ENCODE measurements around the gene REPIN1.

DNA sequence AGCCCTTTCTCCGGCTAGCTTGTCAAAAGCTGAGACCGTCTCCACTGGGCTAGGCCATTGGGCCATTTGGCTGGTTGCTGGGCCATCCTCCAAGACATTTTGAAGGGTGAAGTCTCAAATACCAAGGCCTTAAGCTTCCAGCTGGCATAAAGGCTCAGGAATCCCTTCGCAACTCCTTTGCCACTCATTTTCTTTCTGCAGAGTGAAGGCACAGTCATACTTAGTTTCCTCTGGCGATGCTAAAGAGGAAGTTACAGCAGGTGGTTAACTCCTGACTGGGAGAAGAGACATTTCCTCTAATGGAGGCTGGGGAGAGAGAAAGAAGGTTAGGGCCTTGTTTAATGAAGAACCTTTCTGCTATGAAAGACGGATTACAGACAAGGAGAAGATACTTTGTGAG is 4.8 kb upstream of the REPIN1 start:
- TF ChIP-seq, protein P1, sequence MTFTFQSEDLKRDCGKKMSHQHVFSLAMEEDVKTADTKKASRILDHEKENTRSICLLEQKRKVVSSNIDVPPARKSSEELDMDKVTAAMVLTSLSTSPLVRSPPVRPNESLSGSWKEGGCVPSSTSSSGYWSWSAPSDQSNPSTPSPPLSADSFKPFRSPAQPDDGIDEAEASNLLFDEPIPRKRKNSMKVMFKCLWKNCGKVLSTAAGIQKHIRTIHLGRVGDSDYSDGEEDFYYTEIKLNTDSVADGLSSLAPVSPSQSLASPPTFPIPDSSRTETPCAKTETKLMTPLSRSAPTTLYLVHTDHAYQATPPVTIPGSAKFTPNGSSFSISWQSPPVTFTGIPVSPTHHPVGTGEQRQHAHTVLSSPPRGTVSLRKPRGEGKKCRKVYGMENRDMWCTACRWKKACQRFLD (tag by site-specific recombination; IDR thresholded peaks at IDR 0.05) = no peak
- TF ChIP-seq YY1 (tag by site-specific recombination; IDR thresholded peaks at IDR 0.05) (no peak), HOXA7 (CRISPR knock-in tag; IDR thresholded peaks at IDR 0.05; ENCODE audit: borderline replicate concordance) (no peak), ZNF138 (tag by site-specific recombination; IDR thresholded peaks at IDR 0.05; ENCODE audit: borderline replicate concordance) (no peak), ZNF274 (IDR thresholded peaks at IDR 0.05; ENCODE audit: low read length) (no peak), ZNF274 (tag by site-specific recombination; IDR thresholded peaks at IDR 0.05; ENCODE audit: borderline replicate concordance) (no peak), ZBTB1 (tag by site-specific recombination; IDR thresholded peaks at IDR 0.05) (no peak), GLI2 (tag by site-specific recombination; IDR thresholded peaks at IDR 0.05; ENCODE audit: borderline replicate concordance, low read depth) (no peak), ZNF785 (tag by site-specific recombination; IDR thresholded peaks at IDR 0.05) (no peak), ZBTB8A (tag by site-specific recombination; IDR thresholded peaks at IDR 0.05) (no peak), ZBTB17 (tag by site-specific recombination; IDR thresholded peaks at IDR 0.05) (no peak), WT1 (tag by site-specific recombination; IDR thresholded peaks at IDR 0.05) (no peak)
- TF ChIP-seq, protein P2, sequence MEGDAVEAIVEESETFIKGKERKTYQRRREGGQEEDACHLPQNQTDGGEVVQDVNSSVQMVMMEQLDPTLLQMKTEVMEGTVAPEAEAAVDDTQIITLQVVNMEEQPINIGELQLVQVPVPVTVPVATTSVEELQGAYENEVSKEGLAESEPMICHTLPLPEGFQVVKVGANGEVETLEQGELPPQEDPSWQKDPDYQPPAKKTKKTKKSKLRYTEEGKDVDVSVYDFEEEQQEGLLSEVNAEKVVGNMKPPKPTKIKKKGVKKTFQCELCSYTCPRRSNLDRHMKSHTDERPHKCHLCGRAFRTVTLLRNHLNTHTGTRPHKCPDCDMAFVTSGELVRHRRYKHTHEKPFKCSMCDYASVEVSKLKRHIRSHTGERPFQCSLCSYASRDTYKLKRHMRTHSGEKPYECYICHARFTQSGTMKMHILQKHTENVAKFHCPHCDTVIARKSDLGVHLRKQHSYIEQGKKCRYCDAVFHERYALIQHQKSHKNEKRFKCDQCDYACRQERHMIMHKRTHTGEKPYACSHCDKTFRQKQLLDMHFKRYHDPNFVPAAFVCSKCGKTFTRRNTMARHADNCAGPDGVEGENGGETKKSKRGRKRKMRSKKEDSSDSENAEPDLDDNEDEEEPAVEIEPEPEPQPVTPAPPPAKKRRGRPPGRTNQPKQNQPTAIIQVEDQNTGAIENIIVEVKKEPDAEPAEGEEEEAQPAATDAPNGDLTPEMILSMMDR (tag by site-specific recombination; IDR thresholded peaks at IDR 0.05) = no peak
- TF ChIP-seq, protein P3, sequence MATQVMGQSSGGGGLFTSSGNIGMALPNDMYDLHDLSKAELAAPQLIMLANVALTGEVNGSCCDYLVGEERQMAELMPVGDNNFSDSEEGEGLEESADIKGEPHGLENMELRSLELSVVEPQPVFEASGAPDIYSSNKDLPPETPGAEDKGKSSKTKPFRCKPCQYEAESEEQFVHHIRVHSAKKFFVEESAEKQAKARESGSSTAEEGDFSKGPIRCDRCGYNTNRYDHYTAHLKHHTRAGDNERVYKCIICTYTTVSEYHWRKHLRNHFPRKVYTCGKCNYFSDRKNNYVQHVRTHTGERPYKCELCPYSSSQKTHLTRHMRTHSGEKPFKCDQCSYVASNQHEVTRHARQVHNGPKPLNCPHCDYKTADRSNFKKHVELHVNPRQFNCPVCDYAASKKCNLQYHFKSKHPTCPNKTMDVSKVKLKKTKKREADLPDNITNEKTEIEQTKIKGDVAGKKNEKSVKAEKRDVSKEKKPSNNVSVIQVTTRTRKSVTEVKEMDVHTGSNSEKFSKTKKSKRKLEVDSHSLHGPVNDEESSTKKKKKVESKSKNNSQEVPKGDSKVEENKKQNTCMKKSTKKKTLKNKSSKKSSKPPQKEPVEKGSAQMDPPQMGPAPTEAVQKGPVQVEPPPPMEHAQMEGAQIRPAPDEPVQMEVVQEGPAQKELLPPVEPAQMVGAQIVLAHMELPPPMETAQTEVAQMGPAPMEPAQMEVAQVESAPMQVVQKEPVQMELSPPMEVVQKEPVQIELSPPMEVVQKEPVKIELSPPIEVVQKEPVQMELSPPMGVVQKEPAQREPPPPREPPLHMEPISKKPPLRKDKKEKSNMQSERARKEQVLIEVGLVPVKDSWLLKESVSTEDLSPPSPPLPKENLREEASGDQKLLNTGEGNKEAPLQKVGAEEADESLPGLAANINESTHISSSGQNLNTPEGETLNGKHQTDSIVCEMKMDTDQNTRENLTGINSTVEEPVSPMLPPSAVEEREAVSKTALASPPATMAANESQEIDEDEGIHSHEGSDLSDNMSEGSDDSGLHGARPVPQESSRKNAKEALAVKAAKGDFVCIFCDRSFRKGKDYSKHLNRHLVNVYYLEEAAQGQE (tag by site-specific recombination; IDR thresholded peaks at IDR 0.05) = no peak
- TF ChIP-seq, protein P4, sequence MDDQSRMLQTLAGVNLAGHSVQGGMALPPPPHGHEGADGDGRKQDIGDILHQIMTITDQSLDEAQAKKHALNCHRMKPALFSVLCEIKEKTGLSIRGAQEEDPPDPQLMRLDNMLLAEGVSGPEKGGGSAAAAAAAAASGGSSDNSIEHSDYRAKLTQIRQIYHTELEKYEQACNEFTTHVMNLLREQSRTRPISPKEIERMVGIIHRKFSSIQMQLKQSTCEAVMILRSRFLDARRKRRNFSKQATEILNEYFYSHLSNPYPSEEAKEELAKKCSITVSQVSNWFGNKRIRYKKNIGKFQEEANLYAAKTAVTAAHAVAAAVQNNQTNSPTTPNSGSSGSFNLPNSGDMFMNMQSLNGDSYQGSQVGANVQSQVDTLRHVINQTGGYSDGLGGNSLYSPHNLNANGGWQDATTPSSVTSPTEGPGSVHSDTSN (CRISPR knock-in tag; IDR thresholded peaks at IDR 0.05) = no peak
